Activated T-cell treated with anti-CD3 and anti-CD28 coated beads, Interleukin-2, amount 50 U/mL, for 48 hours (primary cell): ENCODE data around the gene CTCF.
"Not testable (repeated sequence)": the region's sequence is repeated elsewhere in the genome, so short reads cannot be mapped to it uniquely, and the experiment has no call there.

ENCODE experiments used
- DNase-seq, 2 experiments: peaks; one replicate each; pipeline ENCODE4 v3.0.0-alpha.2; 2020

The CTCF gene

GRCh38 chr16:67562526-67562917, at the start of gene CTCF:
Gene CTCF (plus strand): TSS chr16:67562526. CDS start chr16:67610833, 48,307 bp downstream.
- DNase-seq: no peak

GRCh38 chr16:67513892-67514291, 48.4 kb upstream of the CTCF start:
- DNase-seq: not testable (repeated sequence)

- peak; percentile 86 to 87 for DNase-seq
These were observed 47.9 kb upstream of the CTCF start for GRCh38 chr16:67514382-67514828.

- DNase-seq: no peak
These were observed 45.8 kb upstream of the CTCF start for GRCh38 chr16:67516296-67517154.

- DNase-seq: no peak
These were observed 45.2 kb upstream of the CTCF start for GRCh38 chr16:67517155-67517445.

- DNase-seq: no peak
These were observed 44.5 kb upstream of the CTCF start for GRCh38 chr16:67517661-67518423.

GRCh38 chr16:67518676-67519075, 43.6 kb upstream of the CTCF start:
- DNase-seq: no peak

GRCh38 chr16:67519242-67519641, 43.1 kb upstream of the CTCF start:
- DNase-seq: no peak

GRCh38 chr16:67521095-67521804, 41.1 kb upstream of the CTCF start:
- peak; percentile 100 for DNase-seq

- no peak for DNase-seq
These were observed 37.0 kb upstream of the CTCF start for GRCh38 chr16:67525176-67525860.

- DNase-seq: no peak
These were observed 36.1 kb upstream of the CTCF start for GRCh38 chr16:67526149-67526791.

- DNase-seq: peak; percentile 56 to 67
These were observed 34.0 kb upstream of the CTCF start, which contains the start of gene RIPOR1 for GRCh38 chr16:67528222-67528869. Gene RIPOR1 (plus strand): TSS chr16:67528829. CDS start chr16:67538447, 9,618 bp downstream.

- peak; percentile 55 to 56 for DNase-seq
These were observed 33.3 kb upstream of the CTCF start for GRCh38 chr16:67528870-67529581.

- DNase-seq: no peak
These were observed 32.7 kb upstream of the CTCF start for GRCh38 chr16:67529582-67530012.

- no peak for DNase-seq
These were observed 32.0 kb upstream of the CTCF start for GRCh38 chr16:67530013-67530939.

- DNase-seq: no peak
These were observed 31.1 kb upstream of the CTCF start for GRCh38 chr16:67531247-67531646.

GRCh38 chr16:67533024-67533560, 29.2 kb upstream of the CTCF start:
- DNase-seq: no peak

- DNase-seq: not testable (repeated sequence)
These were observed 28.3 kb upstream of the CTCF start for GRCh38 chr16:67533987-67534386.

- DNase-seq: no peak
These were observed 27.9 kb upstream of the CTCF start for GRCh38 chr16:67534431-67534830.
